GM18499 (cell line): Measurements from ENCODE around the gene IGF2BP1.
"Not testable (repeated sequence)": the region's sequence is repeated elsewhere in the genome, so short reads cannot be mapped to it uniquely, and the experiment has no call there.

ENCODE experiments used
- ATAC-seq: cut with Tn5 transposase; IDR thresholded peaks from one replicate; pipeline ENCODE4 v1.9.1; 2021; ENCODE audit warnings: moderate number of reproducible peaks; ENCODE audit not compliant: insufficient read depth, unreplicated experiment

Gene IGF2BP1

DNA sequence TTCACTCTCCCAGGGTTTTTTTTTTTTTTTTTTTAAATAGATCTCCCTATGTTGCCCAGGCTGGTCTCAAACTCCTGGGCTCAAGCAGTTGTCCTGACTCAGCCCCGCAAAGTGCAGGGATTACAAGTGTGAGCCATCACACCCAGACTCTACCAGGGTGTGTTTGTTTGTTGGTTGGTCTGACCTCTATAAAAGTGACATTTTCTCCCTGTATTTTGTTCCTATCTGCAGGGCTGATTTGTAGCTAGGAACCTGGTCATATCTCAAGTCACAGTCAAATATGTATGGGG is 89.1 kb downstream of the IGF2BP1 start:
- ATAC-seq, result no peak

- ATAC-seq, result no peak
These were observed 89.5 kb downstream of the IGF2BP1 start for GRCh38 chr17:49086649-49087048.

DNA sequence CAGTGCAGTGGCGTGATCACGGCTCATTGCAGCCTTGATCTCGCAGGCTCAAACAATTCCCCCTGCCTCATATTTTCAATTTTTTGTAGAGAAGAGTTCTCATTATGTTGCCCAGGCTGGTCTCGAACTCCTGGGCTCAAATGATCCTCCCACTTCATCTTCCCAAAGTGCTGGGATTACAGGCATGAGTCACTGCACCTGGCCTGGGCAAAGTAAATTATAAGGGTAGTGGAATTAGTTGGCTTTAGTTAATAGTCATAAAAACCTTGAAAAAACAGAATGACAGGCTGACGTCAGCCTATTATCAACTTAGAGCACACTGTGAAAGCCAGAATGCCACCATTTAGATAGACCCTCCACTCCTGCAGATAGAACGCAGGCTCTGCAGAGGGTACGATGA is 91.9 kb downstream of the IGF2BP1 start:
- ATAC-seq, result no peak

- no peak for ATAC-seq
These were observed 93.9 kb downstream of the IGF2BP1 start for GRCh38 chr17:49090878-49091594.

- no peak for ATAC-seq
These were observed 95.9 kb downstream of the IGF2BP1 start for GRCh38 chr17:49093131-49093530.

- ATAC-seq, result no peak
These were observed 103.4 kb downstream of the IGF2BP1 start for GRCh38 chr17:49100601-49101000.

DNA sequence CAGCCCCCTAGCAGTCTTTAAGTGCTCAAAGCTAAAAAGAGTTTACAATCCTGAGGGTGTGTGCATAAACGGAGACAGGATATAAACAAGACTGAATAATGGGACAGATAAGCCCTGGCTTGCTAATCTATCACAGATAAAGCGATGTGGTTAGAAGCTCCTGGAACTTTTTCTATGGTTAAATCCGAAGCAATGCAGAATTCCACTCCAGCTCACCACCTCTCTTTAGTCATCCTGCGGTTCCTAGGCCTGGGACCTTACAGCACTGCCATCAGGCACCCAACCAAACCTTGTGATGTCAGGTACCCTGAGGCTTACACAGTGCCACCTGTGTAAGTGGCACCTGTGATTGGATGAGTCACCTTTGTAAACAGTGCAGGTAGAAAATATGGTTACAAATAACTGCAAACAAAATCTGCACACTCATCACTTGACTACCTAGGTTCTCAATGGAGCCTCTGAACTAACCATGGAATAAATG is 103.9 kb downstream of the IGF2BP1 start:
- no peak for ATAC-seq

- not testable (repeated sequence) for ATAC-seq
These were observed 106.2 kb downstream of the IGF2BP1 start for GRCh38 chr17:49103360-49103759.

DNA sequence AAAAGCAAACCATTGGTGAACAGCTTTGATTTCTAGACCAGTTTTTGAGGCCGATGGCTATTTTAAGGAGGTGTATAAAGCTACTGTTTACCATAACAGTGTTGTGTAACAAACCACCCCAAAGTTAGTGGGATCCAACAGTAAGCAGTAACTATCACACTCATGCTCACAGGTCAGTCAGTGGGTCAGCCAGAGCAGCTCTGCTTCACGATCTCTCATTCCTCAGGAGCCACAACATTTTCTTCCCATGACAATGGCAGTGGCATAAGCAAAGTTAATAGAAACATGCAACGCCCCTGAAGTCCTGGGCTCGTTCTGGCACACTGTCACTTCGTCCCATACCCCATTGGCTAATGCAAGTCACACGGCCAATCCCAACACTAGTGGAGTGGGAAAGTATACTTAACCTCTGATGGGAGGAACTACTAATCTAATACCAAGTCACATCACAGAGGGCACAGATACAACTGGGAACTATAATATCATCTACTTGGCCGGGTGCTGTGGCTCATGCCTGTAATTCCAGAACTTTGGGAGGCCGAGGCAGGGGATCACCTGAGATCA is 107.4 kb downstream of the IGF2BP1 start:
- ATAC-seq, result no peak
